Measurements from ENCODE around the gene AIF1. TPM values are rescaled to one million over a fixed set of nuclear protein-coding genes. Genes with fewer than 3 reads are reported as not detected.
"Not testable (repeated sequence)": the region's sequence is repeated elsewhere in the genome, so short reads cannot be mapped to it uniquely, and the experiment has no call there.

Gene AIF1
- total RNA-seq, 1 donor from 2014 or later, result 19.8 TPM

GRCh38 chr6:31590691-31591090 is 24.3 kb upstream of the AIF1 start:
- H3K9me3 ChIP-seq (ENCODE audit: control insufficient read depth in 3 of 3, low read length in 3 of 3); H3K9ac ChIP-seq (ENCODE audit: low read depth in 1 of 3, low read length in 3 of 3); H3K36me3 ChIP-seq (ENCODE audit: control insufficient read depth in 3 of 3, insufficient read depth in 3 of 3, low read length in 3 of 3); H3K27ac ChIP-seq (ENCODE audit: low read depth, low read length); H3K4me3 ChIP-seq (ENCODE audit: low read length in 3 of 3); H3K27me3 ChIP-seq (ENCODE audit: control insufficient read depth in 3 of 3, insufficient read depth in 3 of 3, low read length in 3 of 3); H3K4me1 ChIP-seq (ENCODE audit: control insufficient read depth in 3 of 3, insufficient read depth in 3 of 3, low read length in 3 of 3): not testable (repeated sequence)

- no peak overlapping the region for H3K27ac ChIP-seq (ENCODE audit: low read depth, low read length)
- H3K27me3 ChIP-seq (ENCODE audit: control insufficient read depth in 3 of 3, insufficient read depth in 3 of 3, low read length in 3 of 3), result no peaks in the 10 kb centered on the region
- H3K9me3 ChIP-seq (ENCODE audit: control insufficient read depth in 3 of 3, low read length in 3 of 3), result no peaks in the 10 kb centered on the region
- no peaks in the 10 kb centered on the region for H3K36me3 ChIP-seq (ENCODE audit: control insufficient read depth in 3 of 3, insufficient read depth in 3 of 3, low read length in 3 of 3)
- no peak overlapping the region for H3K4me3 ChIP-seq (ENCODE audit: low read length in 3 of 3)
- no peak overlapping the region for H3K9ac ChIP-seq (ENCODE audit: low read depth in 1 of 3, low read length in 3 of 3)
- H3K4me1 ChIP-seq (ENCODE audit: control insufficient read depth in 3 of 3, insufficient read depth in 3 of 3, low read length in 3 of 3), result peaks cover 0 to 2% (median 2%) of the 10 kb centered on the region in 3 donors
These were observed 22.6 kb upstream of the AIF1 start for GRCh38 chr6:31592396-31592771.

GRCh38 chr6:31597006-31597405 is 18.0 kb upstream of the AIF1 start:
- H3K4me1 ChIP-seq (ENCODE audit: control insufficient read depth in 3 of 3, insufficient read depth in 3 of 3, low read length in 3 of 3), result no peaks in the 10 kb centered on the region

GRCh38 chr6:31607317-31607716 is 7.7 kb upstream of the AIF1 start:
- Histone ChIP-seq H3K27me3 (ENCODE audit: control insufficient read depth in 3 of 3, insufficient read depth in 3 of 3, low read length in 3 of 3) (no peaks in the 10 kb centered on the region), H3K27ac (ENCODE audit: low read depth, low read length) (no peak overlapping the region), H3K4me3 (ENCODE audit: low read length in 3 of 3) (no peak overlapping the region), H3K9me3 (ENCODE audit: control insufficient read depth in 3 of 3, low read length in 3 of 3) (no peaks in the 10 kb centered on the region), H3K9ac (ENCODE audit: low read depth in 1 of 3, low read length in 3 of 3) (no peak overlapping the region), H3K4me1 (ENCODE audit: control insufficient read depth in 3 of 3, insufficient read depth in 3 of 3, low read length in 3 of 3) (no peaks in the 10 kb centered on the region), H3K36me3 (ENCODE audit: control insufficient read depth in 3 of 3, insufficient read depth in 3 of 3, low read length in 3 of 3) (no peaks in the 10 kb centered on the region)

More at GRCh38 chr6:31597006-31597405, 18.0 kb upstream of the AIF1 start:
- no peaks in the 10 kb centered on the region for H3K36me3 ChIP-seq (ENCODE audit: control insufficient read depth in 3 of 3, insufficient read depth in 3 of 3, low read length in 3 of 3)
- no peak overlapping the region for H3K9ac ChIP-seq (ENCODE audit: low read depth in 1 of 3, low read length in 3 of 3)
- no peaks in the 10 kb centered on the region for H3K9me3 ChIP-seq (ENCODE audit: control insufficient read depth in 3 of 3, low read length in 3 of 3)
- H3K4me3 ChIP-seq (ENCODE audit: low read length in 3 of 3), result no peak overlapping the region
- no peaks in the 10 kb centered on the region for H3K27me3 ChIP-seq (ENCODE audit: control insufficient read depth in 3 of 3, insufficient read depth in 3 of 3, low read length in 3 of 3)
- no peak overlapping the region for H3K27ac ChIP-seq (ENCODE audit: low read depth, low read length)

- Histone ChIP-seq H3K4me3 (ENCODE audit: low read length in 3 of 3) (no peak overlapping the region), H3K9me3 (ENCODE audit: control insufficient read depth in 3 of 3, low read length in 3 of 3) (no peaks in the 10 kb centered on the region), H3K9ac (ENCODE audit: low read depth in 1 of 3, low read length in 3 of 3) (no peak overlapping the region), H3K27me3 (ENCODE audit: control insufficient read depth in 3 of 3, insufficient read depth in 3 of 3, low read length in 3 of 3) (no peaks in the 10 kb centered on the region), H3K27ac (ENCODE audit: low read depth, low read length) (no peak overlapping the region), H3K4me1 (ENCODE audit: control insufficient read depth in 3 of 3, insufficient read depth in 3 of 3, low read length in 3 of 3) (no peaks in the 10 kb centered on the region), H3K36me3 (ENCODE audit: control insufficient read depth in 3 of 3, insufficient read depth in 3 of 3, low read length in 3 of 3) (no peaks in the 10 kb centered on the region)
These were observed 5.3 kb upstream of the AIF1 start for GRCh38 chr6:31609519-31610406.

- H3K4me1 ChIP-seq (ENCODE audit: control insufficient read depth in 3 of 3, insufficient read depth in 3 of 3, low read length in 3 of 3), result no peaks in the 10 kb centered on the region
- no peak overlapping the region for H3K27ac ChIP-seq (ENCODE audit: low read depth, low read length)
- no peak overlapping the region for H3K9ac ChIP-seq (ENCODE audit: low read depth in 1 of 3, low read length in 3 of 3)
- H3K9me3 ChIP-seq (ENCODE audit: control insufficient read depth in 3 of 3, low read length in 3 of 3), result no peaks in the 10 kb centered on the region
- no peaks in the 10 kb centered on the region for H3K27me3 ChIP-seq (ENCODE audit: control insufficient read depth in 3 of 3, insufficient read depth in 3 of 3, low read length in 3 of 3)
- no peak overlapping the region for H3K4me3 ChIP-seq (ENCODE audit: low read length in 3 of 3)
- no peaks in the 10 kb centered on the region for H3K36me3 ChIP-seq (ENCODE audit: control insufficient read depth in 3 of 3, insufficient read depth in 3 of 3, low read length in 3 of 3)
These were observed 4.1 kb upstream of the AIF1 start for GRCh38 chr6:31610968-31611367.

- H3K27me3 ChIP-seq (ENCODE audit: control insufficient read depth in 3 of 3, insufficient read depth in 3 of 3, low read length in 3 of 3), result no peaks in the 10 kb centered on the region
- no peak overlapping the region for H3K27ac ChIP-seq (ENCODE audit: low read depth, low read length)
- no peaks in the 10 kb centered on the region for H3K36me3 ChIP-seq (ENCODE audit: control insufficient read depth in 3 of 3, insufficient read depth in 3 of 3, low read length in 3 of 3)
- H3K4me1 ChIP-seq (ENCODE audit: control insufficient read depth in 3 of 3, insufficient read depth in 3 of 3, low read length in 3 of 3), result no peaks in the 10 kb centered on the region
- no peaks in the 10 kb centered on the region for H3K9me3 ChIP-seq (ENCODE audit: control insufficient read depth in 3 of 3, low read length in 3 of 3)
- no peak overlapping the region for H3K9ac ChIP-seq (ENCODE audit: low read depth in 1 of 3, low read length in 3 of 3)
- H3K4me3 ChIP-seq (ENCODE audit: low read length in 3 of 3), result no peak overlapping the region
These were observed 887 bp upstream of the AIF1 start for GRCh38 chr6:31614075-31614619.

- no peaks in the 10 kb centered on the region for H3K36me3 ChIP-seq (ENCODE audit: control insufficient read depth in 3 of 3, insufficient read depth in 3 of 3, low read length in 3 of 3)
- H3K4me3 ChIP-seq (ENCODE audit: low read length in 3 of 3), result peak overlapping the region in 2 of 3 donors; percentile 6 to 43
- peaks cover 0 to 3% (median 0%) of the 10 kb centered on the region in 3 donors for H3K4me1 ChIP-seq (ENCODE audit: control insufficient read depth in 3 of 3, insufficient read depth in 3 of 3, low read length in 3 of 3)
- no peaks in the 10 kb centered on the region for H3K27me3 ChIP-seq (ENCODE audit: control insufficient read depth in 3 of 3, insufficient read depth in 3 of 3, low read length in 3 of 3)
- peak overlapping the region in 1 of 3 donors; percentile 33 for H3K9ac ChIP-seq (ENCODE audit: low read depth in 1 of 3, low read length in 3 of 3)
- H3K9me3 ChIP-seq (ENCODE audit: control insufficient read depth in 3 of 3, low read length in 3 of 3), result no peaks in the 10 kb centered on the region
- H3K27ac ChIP-seq (ENCODE audit: low read depth, low read length), result no peak overlapping the region
These were observed 714 bp downstream of the AIF1 start for GRCh38 chr6:31615748-31616147.

- no peaks in the 10 kb centered on the region for H3K27me3 ChIP-seq (ENCODE audit: control insufficient read depth in 3 of 3, insufficient read depth in 3 of 3, low read length in 3 of 3)
- H3K27ac ChIP-seq (ENCODE audit: low read depth, low read length), result no peak overlapping the region
- H3K4me1 ChIP-seq (ENCODE audit: control insufficient read depth in 3 of 3, insufficient read depth in 3 of 3, low read length in 3 of 3), result peaks cover 6 to 7% (median 7%) of the 10 kb centered on the region in 3 donors
- H3K36me3 ChIP-seq (ENCODE audit: control insufficient read depth in 3 of 3, insufficient read depth in 3 of 3, low read length in 3 of 3), result peaks cover 0 to under 1% (median 0%) of the 10 kb centered on the region in 3 donors
- no peaks in the 10 kb centered on the region for H3K9me3 ChIP-seq (ENCODE audit: control insufficient read depth in 3 of 3, low read length in 3 of 3)
- H3K9ac ChIP-seq (ENCODE audit: low read depth in 1 of 3, low read length in 3 of 3), result no peak overlapping the region
- H3K4me3 ChIP-seq (ENCODE audit: low read length in 3 of 3), result no peak overlapping the region
These were observed 2.0 kb downstream of the AIF1 start for GRCh38 chr6:31617010-31617409.
